DOHH2 (cell line): ENCODE results near the gene PNP.

Experiments
- CTCF ChIP-seq: fragments of 200-600 bp; sonication (generic); IDR thresholded peaks from one replicate; pipeline ENCODE4 v1.5.1; 2014; ENCODE audit warnings: antibody characterized with exemption, mild to moderate bottlenecking, low read depth, low read length; ENCODE audit not compliant: poor library complexity, severe bottlenecking
- EZH2phosphoT487 ChIP-seq: fragments of 200-600 bp; sonication (generic); IDR thresholded peaks from 2 replicates; pipeline ENCODE4 v1.6.1; 2017; ENCODE audit warnings: borderline replicate concordance, mild to moderate bottlenecking, antibody characterized with exemption, low read length, moderate library complexity, mixed read lengths

GRCh38 chr14:20424851-20425250, 44.4 kb upstream of the PNP start:
- TF ChIP-seq CTCF (no peak), EZH2phosphoT487 (no peak)
